Neural cell (in vitro differentiated cells): ENCODE data around the gene COMT. TPM values are rescaled to one million over a fixed set of nuclear protein-coding genes. Genes with fewer than 3 reads are reported as not detected.

Source experiments
- H2AFZ ChIP-seq: fragments of 200-600, 300-800 bp; sonication (generic), shearing (Covaris generic); 2 replicates; pipeline ENCODE4 v1.6.0; 2014; ENCODE audit warnings: low read depth, mild to moderate bottlenecking, antibody characterized with exemption, low read length, moderate library complexity
- H3F3A ChIP-seq: fragments of 200-600 bp; shearing (Covaris generic); 2 replicates; pipeline ENCODE4 v1.6.1; 2016; ENCODE audit warnings: mild to moderate bottlenecking, moderate library complexity, mixed read lengths, antibody characterized with exemption, low read length; ENCODE audit not compliant: insufficient read depth, poor library complexity, severe bottlenecking
- H3K27ac ChIP-seq: fragments of 200-600, 300-800 bp; sonication (generic), shearing (Covaris generic); 2 replicates; pipeline ENCODE4 v1.5.1; 2014; ENCODE audit warnings: mild to moderate bottlenecking, low read length, moderate library complexity
- H3K27me3 ChIP-seq: fragments of 300-800, 200-600 bp; sonication (generic), shearing (Covaris generic); 2 replicates; pipeline ENCODE4 v1.6.0; 2014; ENCODE audit warnings: mild to moderate bottlenecking, low read depth, low read length, moderate library complexity; ENCODE audit not compliant: insufficient read depth
- H3K36me3 ChIP-seq: fragments of 300-800, 200-600 bp; sonication (generic), shearing (Covaris generic); 2 replicates; pipeline ENCODE4 v1.5.1; 2014; ENCODE audit warnings: mild to moderate bottlenecking, antibody characterized with exemption, low read length, moderate library complexity; ENCODE audit not compliant: insufficient read depth
- H3K4me2 ChIP-seq: fragments of 300-800, 200-600 bp; sonication (generic), shearing (Covaris generic); 2 replicates; pipeline ENCODE4 v1.6.0; 2014; ENCODE audit warnings: mild to moderate bottlenecking, low read length
- H3K4me3 ChIP-seq: fragments of 300-800, 200-600 bp; sonication (generic), shearing (Covaris generic); 2 replicates; pipeline ENCODE4 v1.5.1; 2014; ENCODE audit warnings: mild to moderate bottlenecking, low read length, moderate library complexity
- H3K79me2 ChIP-seq: fragments of 200-600 bp; shearing (Covaris generic); replicated peaks from 2 replicates; pipeline ENCODE4 v1.6.0; 2014; ENCODE audit warnings: mild to moderate bottlenecking, low read length, moderate library complexity; ENCODE audit not compliant: insufficient read depth
- H3K9ac ChIP-seq: fragments of 300-800, 200-600 bp; sonication (generic), shearing (Covaris generic); 2 replicates; pipeline ENCODE4 v1.6.1; 2016; ENCODE audit warnings: mild to moderate bottlenecking, low read length, mixed read lengths
- H3K9me2 ChIP-seq: fragments of 200-600 bp; shearing (Covaris generic); 2 replicates; pipeline ENCODE4 v1.6.1; 2016; ENCODE audit warnings: mild to moderate bottlenecking, low read length, mixed read lengths; ENCODE audit not compliant: insufficient read depth
- H3K9me3 ChIP-seq: fragments of 200-600, 300-800 bp; sonication (generic), shearing (Covaris generic); 2 replicates; pipeline ENCODE4 v1.6.1; 2016; ENCODE audit warnings: mild to moderate bottlenecking, mixed run types, low read length, moderate library complexity, mixed read lengths
- H4K20me1 ChIP-seq: fragments of 200-600 bp; shearing (Covaris generic); 2 replicates; pipeline ENCODE4 v1.6.1; 2016; ENCODE audit warnings: mild to moderate bottlenecking, mixed run types; ENCODE audit not compliant: insufficient read depth
- CTCF ChIP-seq: fragments of 450-650 bp; IDR thresholded peaks from 2 replicates; pipeline ENCODE4 v1.5.1; 2014; ENCODE audit warnings: antibody characterized with exemption, mild to moderate bottlenecking, moderate library complexity; ENCODE audit not compliant: poor library complexity, severe bottlenecking
- EP300 ChIP-seq: fragments of 450-650 bp; conservative IDR thresholded peaks from 2 replicates; pipeline ENCODE4 v1.6.1; 2014; ENCODE audit warnings: antibody characterized with exemption, mild to moderate bottlenecking, moderate library complexity; ENCODE audit not compliant: poor library complexity, severe bottlenecking
- EZH2 ChIP-seq: fragments of 200-600, 300-800 bp; shearing (Covaris generic), sonication (generic); IDR thresholded peaks from 2 replicates; pipeline ENCODE4 v1.6.1; 2014; ENCODE audit warnings: antibody characterized with exemption, low read length, borderline replicate concordance, mild to moderate bottlenecking; ENCODE audit not compliant: insufficient read depth, poor library complexity, severe bottlenecking
- MXI1 ChIP-seq: fragments of 450-650 bp; conservative IDR thresholded peaks from 2 replicates; pipeline ENCODE4 v1.6.1; 2014; ENCODE audit warnings: antibody characterized with exemption, mild to moderate bottlenecking; ENCODE audit not compliant: poor library complexity, severe bottlenecking
- POLR2AphosphoS5 ChIP-seq: IDR thresholded peaks from 2 replicates; pipeline ENCODE4 v1.6.1; 2012
- RAD21 ChIP-seq: fragments of 450-650 bp; conservative IDR thresholded peaks from 2 replicates; pipeline ENCODE4 v1.6.1; 2014; ENCODE audit warnings: antibody characterized with exemption, mild to moderate bottlenecking, moderate library complexity
- REST ChIP-seq: IDR thresholded peaks from 2 replicates; pipeline ENCODE4 v1.6.1; 2012; ENCODE audit warnings: borderline replicate concordance
- SMC3 ChIP-seq: fragments of 450-650 bp; conservative IDR thresholded peaks from 2 replicates; pipeline ENCODE4 v1.6.1; 2014; ENCODE audit warnings: antibody characterized with exemption, mild to moderate bottlenecking, moderate library complexity; ENCODE audit not compliant: poor library complexity
- TAF1 ChIP-seq: IDR thresholded peaks from 2 replicates; pipeline ENCODE4 v1.6.1; 2012; ENCODE audit warnings: low read depth
- polyA plus RNA-seq: library from polyadenylated mRNA; depleted of rRNA; stranded (reverse); fragments of >200 nt; gene quantifications from 2 replicates; pipeline ENCODE4 v1.2.3, GENCODE V29; 2014

Gene COMT
- polyA plus RNA-seq, 1 donor from 2014 or later = 14.2 TPM

GRCh38 chr22:19992481-19992911 lies 50.9 kb downstream of the COMT start:
- H3F3A ChIP-seq = no peaks in the 10 kb centered on the region
- H2AFZ ChIP-seq = no peak overlapping the region
- no peaks in the 10 kb centered on the region for H3K27me3 ChIP-seq
- H3K36me3 ChIP-seq = no peaks in the 10 kb centered on the region
- no peak overlapping the region for H3K9ac ChIP-seq
- no peaks in the 10 kb centered on the region for H4K20me1 ChIP-seq
- H3K27ac ChIP-seq = no peak overlapping the region
- no peak overlapping the region for H3K4me3 ChIP-seq
- H3K4me2 ChIP-seq = no peak overlapping the region
- H3K9me3 ChIP-seq = no peaks in the 10 kb centered on the region
- no peaks in the 10 kb centered on the region for H3K9me2 ChIP-seq
- no peak for TF ChIP-seq EZH2
- no peak for TF ChIP-seq RAD21
- TF ChIP-seq CTCF = no peak
- TF ChIP-seq SMC3 = no peak
- TF ChIP-seq EP300 = no peak
- no peaks in the 10 kb centered on the region for H3K79me2 ChIP-seq

GRCh38 chr22:19992921-19993355 lies 51.4 kb downstream of the COMT start:
- H3K9me2 ChIP-seq = no peaks in the 10 kb centered on the region
- no peak overlapping the region for H3K4me3 ChIP-seq
- no peaks in the 10 kb centered on the region for H3K9me3 ChIP-seq
- no peak overlapping the region for H3K4me2 ChIP-seq
- no peak overlapping the region for H3K9ac ChIP-seq
- H2AFZ ChIP-seq = no peak overlapping the region
- TF ChIP-seq EZH2 (no peak), REST (no peak), RAD21 (no peak), EP300 (no peak), CTCF (no peak), MXI1 (no peak), TAF1 (no peak), POLR2AphosphoS5 (no peak), SMC3 (no peak)
- H3K36me3 ChIP-seq = no peaks in the 10 kb centered on the region
- no peaks in the 10 kb centered on the region for H3F3A ChIP-seq
- no peaks in the 10 kb centered on the region for H4K20me1 ChIP-seq
- no peaks in the 10 kb centered on the region for H3K79me2 ChIP-seq
- no peaks in the 10 kb centered on the region for H3K27me3 ChIP-seq
- H3K27ac ChIP-seq = no peak overlapping the region
